NCI-H146 treated with DMSO at 0.1 percent for 48 hours (cell line): ENCODE measurements around the gene TREH.

Experiments used
- DNase-seq: peaks from one replicate; lab custom pipeline; 2025; ENCODE audit not compliant: unreplicated experiment; lab: John Stamatoyannopoulos, UW

TREH gene

GRCh38 chr11:118666371-118666770 is 13.1 kb downstream of the TREH start:
- DNase-seq: no peak

- DNase-seq: no peak
Observed at GRCh38 chr11:118663902-118664301, 15.5 kb downstream of the TREH start.

- no peak for DNase-seq
Observed at GRCh38 chr11:118663381-118663780, 16.1 kb downstream of the TREH start.

- no peak for DNase-seq
Observed at GRCh38 chr11:118662401-118663271, 16.8 kb downstream of the TREH start.

GRCh38 chr11:118661425-118662301 is 17.8 kb downstream of the TREH start:
- DNase-seq: no peak

GRCh38 chr11:118660681-118661424 is 18.6 kb downstream of the TREH start:
- peak; percentile 7 for DNase-seq

- no peak for DNase-seq
Observed at GRCh38 chr11:118659953-118660680, 19.3 kb downstream of the TREH start.

- DNase-seq: peak; percentile 80
Observed at GRCh38 chr11:118659314-118659952, 20.0 kb downstream of the TREH start.

- no peak for DNase-seq
Observed at GRCh38 chr11:118658429-118659313, 20.8 kb downstream of the TREH start.

- no peak for DNase-seq
Observed at GRCh38 chr11:118657709-118658428, 21.6 kb downstream of the TREH start.

- DNase-seq: no peak
Observed at GRCh38 chr11:118657238-118657637, 22.2 kb downstream of the TREH start.

GRCh38 chr11:118656563-118657165 is 22.8 kb downstream of the TREH start:
- DNase-seq: no peak

GRCh38 chr11:118655486-118656190 is 23.8 kb downstream of the TREH start:
- no peak for DNase-seq

- DNase-seq: no peak
Observed at GRCh38 chr11:118653684-118654390, 25.6 kb downstream of the TREH start.

- no peak for DNase-seq
Observed at GRCh38 chr11:118652681-118653181, 26.7 kb downstream of the TREH start.

GRCh38 chr11:118651820-118652219 is 27.6 kb downstream of the TREH start:
- DNase-seq: no peak

- DNase-seq: no peak
Observed at GRCh38 chr11:118650366-118650765, 29.1 kb downstream of the TREH start.
